ENCODE measurements around the gene MARCKSL1.

DNA sequence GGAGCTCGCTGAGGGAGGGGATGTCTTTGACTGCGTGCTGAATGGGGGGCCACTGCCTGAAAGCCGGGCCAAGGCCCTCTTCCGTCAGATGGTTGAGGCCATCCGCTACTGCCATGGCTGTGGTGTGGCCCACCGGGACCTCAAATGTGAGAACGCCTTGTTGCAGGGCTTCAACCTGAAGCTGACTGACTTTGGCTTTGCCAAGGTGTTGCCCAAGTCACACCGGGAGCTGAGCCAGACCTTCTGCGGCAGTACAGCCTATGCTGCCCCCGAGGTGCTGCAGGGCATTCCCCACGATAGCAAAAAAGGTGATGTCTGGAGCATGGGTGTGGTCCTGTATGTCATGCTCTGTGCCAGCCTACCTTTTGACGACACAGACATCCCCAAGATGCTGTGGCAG, 27.7 kb upstream of the MARCKSL1 start:
- TF ChIP-seq POLR2AphosphoS5 (IDR thresholded peaks at IDR 0.05) (no peak), POLR2A (IDR thresholded peaks at IDR 0.05) (peak in 1 of 4 donors; percentile 5)
- TF ChIP-seq, protein P1, sequence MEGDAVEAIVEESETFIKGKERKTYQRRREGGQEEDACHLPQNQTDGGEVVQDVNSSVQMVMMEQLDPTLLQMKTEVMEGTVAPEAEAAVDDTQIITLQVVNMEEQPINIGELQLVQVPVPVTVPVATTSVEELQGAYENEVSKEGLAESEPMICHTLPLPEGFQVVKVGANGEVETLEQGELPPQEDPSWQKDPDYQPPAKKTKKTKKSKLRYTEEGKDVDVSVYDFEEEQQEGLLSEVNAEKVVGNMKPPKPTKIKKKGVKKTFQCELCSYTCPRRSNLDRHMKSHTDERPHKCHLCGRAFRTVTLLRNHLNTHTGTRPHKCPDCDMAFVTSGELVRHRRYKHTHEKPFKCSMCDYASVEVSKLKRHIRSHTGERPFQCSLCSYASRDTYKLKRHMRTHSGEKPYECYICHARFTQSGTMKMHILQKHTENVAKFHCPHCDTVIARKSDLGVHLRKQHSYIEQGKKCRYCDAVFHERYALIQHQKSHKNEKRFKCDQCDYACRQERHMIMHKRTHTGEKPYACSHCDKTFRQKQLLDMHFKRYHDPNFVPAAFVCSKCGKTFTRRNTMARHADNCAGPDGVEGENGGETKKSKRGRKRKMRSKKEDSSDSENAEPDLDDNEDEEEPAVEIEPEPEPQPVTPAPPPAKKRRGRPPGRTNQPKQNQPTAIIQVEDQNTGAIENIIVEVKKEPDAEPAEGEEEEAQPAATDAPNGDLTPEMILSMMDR (IDR thresholded peaks at IDR 0.05) = no peak

Measured in upper lobe of left lung (tissue), 4 donors.